ENCODE data around the gene CLK2.

Gene CLK2

DNA sequence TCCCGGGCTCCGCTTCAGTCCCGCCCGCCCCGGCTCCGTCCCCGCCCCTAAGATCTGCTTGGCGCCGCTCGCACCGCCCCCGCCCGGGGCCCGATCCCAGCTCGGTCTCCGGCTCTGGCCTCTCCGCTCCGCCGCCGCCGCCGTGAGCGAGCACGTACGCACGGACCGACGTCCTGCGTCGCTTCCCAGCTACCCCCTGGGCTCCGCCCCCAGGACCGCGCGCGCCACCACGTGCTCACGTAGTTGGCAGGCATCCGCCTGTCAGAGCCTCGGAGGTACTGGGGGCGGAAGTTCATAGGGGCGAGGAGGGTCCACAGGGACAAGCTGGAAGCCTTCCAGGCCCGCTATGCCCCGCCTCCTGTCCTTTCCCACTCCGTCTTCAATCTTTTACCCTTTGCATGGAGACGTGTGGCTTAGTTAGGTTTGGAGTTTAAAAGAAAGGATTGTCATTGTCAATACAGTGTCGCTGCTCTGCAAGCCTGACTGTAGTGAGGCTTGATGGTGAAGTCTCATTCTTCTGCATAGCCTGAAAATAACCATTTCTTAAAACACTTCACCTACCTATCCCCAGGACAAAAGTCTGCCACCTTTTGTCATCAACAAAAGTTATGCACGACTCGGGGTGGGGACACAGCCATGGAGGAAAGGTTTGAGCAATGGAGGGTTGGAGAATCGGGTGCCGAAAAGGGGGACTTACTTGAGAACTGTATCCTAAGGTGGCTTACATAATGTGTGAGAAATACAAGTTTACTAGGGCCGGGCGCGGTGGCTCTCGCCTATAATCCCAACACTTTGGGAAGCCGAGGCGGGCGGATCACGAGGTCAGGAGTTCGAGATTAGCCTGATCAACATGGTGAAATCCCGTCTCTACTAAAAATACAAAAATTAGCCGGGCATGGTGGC, at the start of gene CLK2:
Gene CLK2, minus strand, starts transcription at position 162 of the 903 bp plus-strand sequence. CDS start 2,527 bp downstream, outside the sequence.
- DNase-seq (ENCODE audit: low spot score) = peak; percentile 98
- in situ Hi-C loops (cut with MboI; ENCODE audit: low sequenced_read_pairs, unreplicated experiment) = no loop called here
- TF ChIP-seq, protein P1, sequence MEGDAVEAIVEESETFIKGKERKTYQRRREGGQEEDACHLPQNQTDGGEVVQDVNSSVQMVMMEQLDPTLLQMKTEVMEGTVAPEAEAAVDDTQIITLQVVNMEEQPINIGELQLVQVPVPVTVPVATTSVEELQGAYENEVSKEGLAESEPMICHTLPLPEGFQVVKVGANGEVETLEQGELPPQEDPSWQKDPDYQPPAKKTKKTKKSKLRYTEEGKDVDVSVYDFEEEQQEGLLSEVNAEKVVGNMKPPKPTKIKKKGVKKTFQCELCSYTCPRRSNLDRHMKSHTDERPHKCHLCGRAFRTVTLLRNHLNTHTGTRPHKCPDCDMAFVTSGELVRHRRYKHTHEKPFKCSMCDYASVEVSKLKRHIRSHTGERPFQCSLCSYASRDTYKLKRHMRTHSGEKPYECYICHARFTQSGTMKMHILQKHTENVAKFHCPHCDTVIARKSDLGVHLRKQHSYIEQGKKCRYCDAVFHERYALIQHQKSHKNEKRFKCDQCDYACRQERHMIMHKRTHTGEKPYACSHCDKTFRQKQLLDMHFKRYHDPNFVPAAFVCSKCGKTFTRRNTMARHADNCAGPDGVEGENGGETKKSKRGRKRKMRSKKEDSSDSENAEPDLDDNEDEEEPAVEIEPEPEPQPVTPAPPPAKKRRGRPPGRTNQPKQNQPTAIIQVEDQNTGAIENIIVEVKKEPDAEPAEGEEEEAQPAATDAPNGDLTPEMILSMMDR (IDR thresholded peaks at IDR 0.05; ENCODE audit: borderline replicate concordance, control extremely low read depth, extremely low read depth, insufficient read depth, missing control alignments) = no peak

DNA sequence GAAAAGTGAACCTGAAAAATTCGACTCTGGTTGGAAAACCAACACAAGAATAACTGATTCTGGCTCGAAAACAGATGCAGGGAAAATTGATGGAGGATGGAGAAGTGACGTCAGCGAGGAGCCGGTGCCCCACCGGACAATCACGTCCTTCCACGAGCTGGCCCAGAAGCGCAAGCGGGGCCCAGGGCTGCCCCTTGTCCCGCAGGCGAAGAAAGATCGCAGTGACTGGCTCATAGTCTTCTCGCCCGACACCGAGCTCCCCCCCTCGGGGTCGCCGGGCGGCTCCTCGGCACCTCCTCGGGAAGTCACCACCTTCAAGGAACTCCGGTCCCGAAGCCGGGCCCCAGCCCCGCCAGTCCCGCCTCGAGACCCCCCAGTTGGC, 49.3 kb upstream of the CLK2 start:
- in situ Hi-C loops (cut with MboI; ENCODE audit: low sequenced_read_pairs, unreplicated experiment) = no loop called here
- DNase-seq (ENCODE audit: low spot score) = peak; percentile 57
- TF ChIP-seq, protein P1 (IDR thresholded peaks at IDR 0.05; ENCODE audit: borderline replicate concordance, control extremely low read depth, extremely low read depth, insufficient read depth, missing control alignments) = no peak

DNA sequence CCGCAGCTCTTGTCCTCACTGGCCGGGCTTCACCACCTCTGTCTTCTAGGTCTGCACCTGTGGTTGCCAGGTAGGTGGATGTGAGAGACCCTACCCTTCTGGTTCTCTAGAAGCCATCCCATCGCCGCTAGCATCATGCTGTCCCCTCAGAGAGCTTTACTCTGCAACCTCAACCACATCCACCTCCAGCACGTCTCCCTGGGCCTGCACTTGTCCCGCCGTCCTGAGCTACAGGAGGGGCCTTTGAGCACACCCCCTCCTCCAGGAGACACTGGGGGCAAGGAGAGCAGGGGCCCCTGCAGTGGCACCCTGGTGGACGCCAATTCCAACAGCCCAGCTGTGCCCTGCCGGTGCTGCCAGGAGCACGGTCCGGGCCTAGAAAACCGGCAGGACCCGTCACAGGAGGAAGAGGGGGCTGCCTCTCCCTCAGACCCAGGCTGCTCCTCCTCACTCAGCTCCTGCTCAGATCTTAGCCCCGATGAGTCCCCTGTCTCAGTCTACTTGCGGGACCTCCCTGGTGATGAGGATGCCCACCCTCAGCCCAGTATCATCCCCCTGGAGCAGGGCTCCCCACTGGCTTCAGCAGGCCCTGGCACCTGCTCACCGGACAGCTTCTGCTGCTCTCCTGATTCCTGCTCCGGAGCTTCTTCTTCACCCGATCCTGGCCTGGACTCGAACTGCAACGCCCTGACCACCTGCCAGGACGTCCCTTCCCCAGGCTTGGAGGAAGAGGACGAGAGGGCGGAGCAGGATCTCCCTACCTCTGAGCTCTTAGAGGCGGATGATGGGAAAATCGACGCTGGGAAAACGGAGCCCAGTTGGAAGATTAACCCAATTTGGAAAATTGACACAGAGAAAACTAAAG, 48.6 kb upstream of the CLK2 start:
- in situ Hi-C loops (cut with MboI; ENCODE audit: low sequenced_read_pairs, unreplicated experiment) = no loop called here
- TF ChIP-seq, protein P1 (IDR thresholded peaks at IDR 0.05; ENCODE audit: borderline replicate concordance, control extremely low read depth, extremely low read depth, insufficient read depth, missing control alignments) = no peak
- no peak for DNase-seq (ENCODE audit: low spot score)

DNA sequence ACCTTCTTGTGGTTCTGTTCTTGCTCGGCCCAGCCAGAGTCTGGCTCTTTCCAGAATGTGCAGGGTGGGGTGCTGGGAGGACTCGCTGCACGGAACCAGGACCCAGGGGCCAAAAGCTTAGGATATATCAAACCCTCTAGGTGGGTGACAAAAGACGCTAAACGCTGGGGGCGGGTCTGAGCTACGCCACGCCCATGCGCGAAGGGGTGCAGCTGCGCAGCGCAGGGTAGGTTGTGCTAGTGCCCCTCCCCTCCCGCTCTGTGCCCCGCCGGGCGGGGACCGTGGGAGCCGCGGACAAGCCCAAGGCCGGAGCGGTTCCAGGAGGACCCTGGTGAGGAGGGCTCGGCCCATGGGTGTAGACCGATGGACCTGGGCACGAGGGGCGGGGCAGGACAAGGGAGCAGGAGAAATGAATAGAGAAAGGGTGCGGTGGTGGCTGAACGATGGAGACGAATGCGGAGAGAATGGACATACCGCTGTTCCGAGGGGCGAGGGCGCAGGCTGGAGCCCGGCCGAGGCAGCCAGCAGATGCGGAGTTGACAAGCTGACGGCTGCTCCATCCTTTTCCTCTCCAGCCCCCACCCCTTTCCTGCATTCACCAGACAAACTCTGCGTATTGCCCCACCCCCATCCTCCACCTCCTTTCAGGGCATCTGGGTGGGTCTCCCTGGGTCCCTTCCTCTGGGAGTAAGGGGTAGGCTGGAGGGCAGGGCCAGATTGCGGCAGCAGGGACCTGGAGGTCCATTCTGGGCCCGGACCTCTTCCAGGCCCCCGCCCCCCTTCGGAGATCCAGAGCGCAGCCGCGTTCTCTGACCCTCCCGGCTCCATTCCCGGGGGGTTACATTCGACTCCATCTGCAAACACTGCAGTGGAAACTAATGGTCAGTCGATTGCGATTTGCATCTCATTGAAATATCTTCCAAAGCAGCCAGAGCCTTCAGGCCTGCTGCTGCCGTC, 47.6 kb upstream of the CLK2 start, which contains the start of gene RUSC1:
Gene RUSC1, plus strand, starts transcription at position 234 of the 957 bp plus-strand sequence. CDS start 880 bp downstream, outside the sequence.
- in situ Hi-C loops (cut with MboI; ENCODE audit: low sequenced_read_pairs, unreplicated experiment) = no loop called here
- TF ChIP-seq, protein P1 (IDR thresholded peaks at IDR 0.05; ENCODE audit: borderline replicate concordance, control extremely low read depth, extremely low read depth, insufficient read depth, missing control alignments) = no peak
- DNase-seq (ENCODE audit: low spot score) = peak; percentile 83

DNA sequence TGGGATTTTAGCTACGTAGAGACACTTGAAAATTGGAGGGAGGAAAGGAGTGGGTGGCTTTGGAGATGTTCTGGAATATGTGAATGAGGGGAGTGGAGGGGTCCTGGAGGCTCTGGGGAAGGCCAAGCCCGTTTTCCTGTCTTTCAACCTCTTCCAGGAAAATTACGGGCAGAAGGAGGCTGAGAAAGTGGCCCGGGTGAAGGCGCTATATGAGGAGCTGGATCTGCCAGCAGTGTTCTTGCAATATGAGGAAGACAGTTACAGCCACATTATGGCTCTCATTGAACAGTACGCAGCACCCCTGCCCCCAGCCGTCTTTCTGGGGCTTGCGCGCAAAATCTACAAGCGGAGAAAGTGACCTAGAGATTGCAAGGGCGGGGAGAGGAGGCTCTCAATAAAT, 46.9 kb upstream of the CLK2 start:
- in situ Hi-C loops (cut with MboI; ENCODE audit: low sequenced_read_pairs, unreplicated experiment) = no loop called here
- DNase-seq (ENCODE audit: low spot score) = no peak
- TF ChIP-seq, protein P1 (IDR thresholded peaks at IDR 0.05; ENCODE audit: borderline replicate concordance, control extremely low read depth, extremely low read depth, insufficient read depth, missing control alignments) = no peak
